Left cardiac atrium (tissue), 4 donors: ENCODE measurements around the gene BOC. TPM values are rescaled to one million over a fixed set of nuclear protein-coding genes. Genes with fewer than 3 reads are reported as not detected.

Source experiments
- ATAC-seq, 2 donors: fragments of 200-7000 bp; cut with Tn5 transposase; one replicate each; pipeline ENCODE4 v1.9.1; 2020; ENCODE audit warnings: mild to moderate bottlenecking in 2 of 2, moderate library complexity in 2 of 2
- DNase-seq: peaks from one replicate; pipeline ENCODE4 v3.0.0-alpha.2; 2020
- intact Hi-C, 2 donors: fragments of 100-400 bp; cut with DNase I; formaldehyde crosslinking; loops; one replicate each; pipeline versions ENCODE4 v1.14.1 to v1.15.1; 2022 to 2023
- total RNA-seq, 2 donors: library from RNA; stranded (reverse); fragmentation: NEBNext Ultra II Directional; extraction: Animal tissue kit (Norgen Biotek cat#: 25700); gene quantifications; one replicate each; pipeline ENCODE4 v1.2.1, GENCODE V29; 2021
- donor health status: DM: no; HTN: yes; CAD: no.
- donor health status: DM: no; HTN: yes; CAD: no; lungs with severe emphysema.
- donor health status: DM: yes; HTN: yes; CAD: no.
- donor health status: Dilated cardiomyopathy.

The BOC gene
- total RNA-seq, 2 donors from 2014 or later = 14.5 to 16.3 TPM

DNA sequence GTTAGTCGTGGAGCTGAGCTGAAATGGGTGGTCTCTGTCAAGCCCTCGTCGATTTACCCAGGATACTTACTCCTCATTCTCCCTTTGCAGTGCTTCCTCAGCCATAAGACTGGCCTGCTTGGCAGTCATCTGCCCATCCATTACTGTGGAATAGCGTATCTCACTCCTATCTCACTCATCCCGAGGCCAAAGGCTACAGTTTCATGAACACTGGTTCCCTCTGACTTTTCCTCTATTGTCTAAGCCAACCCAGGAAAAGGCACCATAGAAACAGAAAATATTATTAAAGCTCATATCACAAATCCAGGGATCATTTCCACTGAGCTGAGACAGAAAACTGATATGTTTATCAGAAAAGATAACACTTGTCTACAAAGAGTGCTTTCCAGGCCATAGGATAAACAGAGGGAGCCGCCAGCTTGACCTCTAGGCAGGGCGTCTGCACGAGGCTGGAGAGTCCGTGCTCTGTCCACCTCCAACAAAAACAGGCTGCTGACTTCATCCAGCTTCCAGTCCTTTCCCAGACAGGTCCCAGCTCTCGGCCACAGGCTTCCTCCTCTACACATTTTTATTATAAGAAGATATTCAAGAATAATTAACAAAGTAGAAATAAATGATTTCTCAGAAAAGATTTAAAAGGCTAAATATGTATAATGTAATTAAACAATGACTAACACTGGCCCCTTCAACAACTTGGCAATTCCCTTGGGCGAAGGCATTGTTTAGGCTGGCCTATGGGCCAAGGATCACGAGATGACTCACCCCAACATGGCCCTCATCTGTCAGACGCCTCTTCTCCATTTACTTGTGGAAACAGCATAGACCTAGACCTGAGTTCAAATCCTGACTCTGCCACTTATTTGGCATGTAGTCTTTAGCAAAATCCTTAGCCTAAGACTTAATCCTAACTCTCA lies 27.4 kb upstream of the BOC start:
- DNase-seq (peak; percentile 78), ATAC-seq (peak; percentile 19 to 96)
- intact Hi-C loops = no loop called here

- intact Hi-C loops = no loop called here
- DNase-seq (no peak), ATAC-seq (no peak)
Measured at GRCh38 chr3:113185194-113185835, 26.0 kb upstream of the BOC start.

GRCh38 chr3:113186566-113186965 lies 24.8 kb upstream of the BOC start:
- intact Hi-C loops = no loop called here
- no peak for DNase-seq
- no peak for ATAC-seq

- intact Hi-C loops = no loop called here
- ATAC-seq (peak; percentile 44 to 54), DNase-seq (peak; percentile 43)
Measured at GRCh38 chr3:113193288-113193687, 18.1 kb upstream of the BOC start.

GRCh38 chr3:113193719-113194118 lies 17.6 kb upstream of the BOC start:
- DNase-seq = no peak
- ATAC-seq = peak in 1 of 2 donors; percentile 16
- intact Hi-C loops = no loop called here

GRCh38 chr3:113194823-113195401 lies 16.4 kb upstream of the BOC start:
- intact Hi-C loops = no loop called here
- DNase-seq (no peak), ATAC-seq (no peak)

GRCh38 chr3:113200351-113200750 lies 11.0 kb upstream of the BOC start:
- ATAC-seq = no peak

DNA sequence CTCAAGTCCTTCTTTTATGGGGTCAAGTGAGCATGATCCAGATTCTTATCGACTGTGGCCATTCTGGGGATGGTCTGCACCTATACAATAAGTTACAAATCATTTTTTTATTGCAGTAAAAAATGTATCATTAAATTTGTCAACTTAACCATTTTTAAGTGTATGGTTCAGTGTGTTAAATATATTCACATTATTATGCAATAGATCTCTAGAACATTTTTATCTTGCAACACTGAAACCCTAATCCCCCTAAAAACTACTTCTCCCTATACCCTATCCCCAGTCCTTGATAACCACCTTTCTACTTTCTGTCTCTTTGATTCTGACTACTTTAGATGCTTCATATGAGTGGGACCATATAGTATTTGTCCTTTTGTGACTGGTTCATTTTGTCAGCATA lies 10.4 kb upstream of the BOC start:
- DNase-seq (no peak), ATAC-seq (no peak)
- intact Hi-C loops = no loop called here

More at GRCh38 chr3:113200351-113200750, 11.0 kb upstream of the BOC start:
- no peak for DNase-seq
- intact Hi-C loops = no loop called here

DNA sequence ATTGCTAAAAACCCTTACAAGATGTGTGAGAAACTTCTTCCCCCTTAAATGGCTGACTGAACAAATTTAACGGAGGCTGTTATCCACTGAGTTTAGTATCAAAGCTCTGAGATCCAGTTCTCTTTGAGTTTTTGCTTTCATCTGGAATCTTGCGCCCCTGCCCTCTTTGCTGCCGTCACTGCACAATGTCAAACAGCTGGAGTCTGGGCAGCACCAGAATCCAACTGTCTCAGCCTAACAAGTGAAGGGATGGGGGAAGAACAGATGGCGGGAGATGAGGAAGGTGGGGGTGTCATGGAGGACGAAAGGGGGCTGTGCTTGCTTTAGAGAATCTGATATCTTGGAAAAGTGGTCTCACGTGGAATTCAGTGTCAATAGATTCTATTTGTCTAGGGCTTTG lies 7.0 kb upstream of the BOC start:
- no peak for ATAC-seq
- no peak for DNase-seq
- intact Hi-C loops = no loop called here

DNA sequence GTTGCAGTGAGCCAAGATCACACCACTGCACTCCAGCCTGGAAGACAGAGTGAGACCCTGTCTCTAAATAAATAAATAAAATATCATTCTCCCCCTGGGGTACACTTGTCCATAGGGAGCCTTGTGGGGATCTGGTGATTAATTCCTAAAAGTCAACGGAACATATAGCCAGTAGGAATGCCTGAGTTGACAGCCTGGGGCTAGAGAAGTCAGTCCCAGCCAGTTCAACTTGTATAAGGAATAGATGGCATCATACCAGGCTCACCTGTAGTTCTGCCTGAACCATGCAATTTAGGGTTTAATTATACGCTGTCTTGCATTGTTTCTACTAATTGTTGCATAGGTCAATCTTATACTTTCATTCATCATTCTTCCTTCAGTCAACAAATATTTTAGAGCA lies 5.9 kb upstream of the BOC start:
- no peak for ATAC-seq
- intact Hi-C loops = no loop called here
- DNase-seq = no peak

- peak in 1 of 2 donors; percentile 33 for ATAC-seq
- DNase-seq = no peak
- intact Hi-C loops = loop anchor here in 1 of 2 donors (5.0 kb wide), 2 partner anchors 72 to 73 kb away; no protein-coding TSS in a partner anchor
Measured at GRCh38 chr3:113210604-113211329, 590 bp upstream of the BOC start.

DNA sequence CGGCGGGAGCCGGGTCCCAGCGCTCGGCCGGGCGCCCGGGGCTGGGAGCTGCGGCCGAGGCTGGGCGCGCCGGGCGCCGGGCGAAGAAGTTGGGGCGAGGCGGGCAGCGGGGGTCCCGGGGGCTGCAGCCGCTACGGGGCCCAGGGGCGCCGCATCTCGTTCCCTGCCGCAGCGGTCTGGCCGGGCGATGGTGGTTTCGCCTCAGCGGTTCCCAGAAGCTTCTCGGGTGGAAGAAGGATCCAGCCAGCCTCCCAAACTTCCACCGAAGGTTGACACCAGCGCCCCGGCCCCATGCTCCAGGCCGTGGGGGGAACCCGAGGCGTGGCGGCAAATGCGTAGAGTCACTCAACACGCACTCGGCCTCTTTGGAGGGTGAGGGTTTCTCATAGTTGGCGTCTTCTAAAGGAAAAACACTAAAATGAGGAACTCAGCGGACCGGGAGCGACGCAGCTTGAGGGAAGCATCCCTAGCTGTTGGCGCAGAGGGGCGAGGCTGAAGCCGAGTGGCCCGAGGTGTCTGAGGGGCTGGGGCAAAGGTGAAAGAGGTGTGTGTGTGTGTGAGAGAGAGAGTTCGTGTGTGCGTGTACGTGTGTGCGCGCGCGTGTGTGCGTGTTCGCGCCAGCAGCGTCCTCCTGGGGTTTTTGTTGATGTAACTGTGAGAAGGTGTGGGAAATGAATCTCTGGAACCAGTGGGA lies 940 bp downstream of the BOC start:
- intact Hi-C loops = loop anchor here in 1 of 2 donors (5.0 kb wide), 2 partner anchors 70 to 75 kb away; no protein-coding TSS in a partner anchor
- DNase-seq (peak; percentile 47), ATAC-seq (peak; percentile 20 to 38)

DNA sequence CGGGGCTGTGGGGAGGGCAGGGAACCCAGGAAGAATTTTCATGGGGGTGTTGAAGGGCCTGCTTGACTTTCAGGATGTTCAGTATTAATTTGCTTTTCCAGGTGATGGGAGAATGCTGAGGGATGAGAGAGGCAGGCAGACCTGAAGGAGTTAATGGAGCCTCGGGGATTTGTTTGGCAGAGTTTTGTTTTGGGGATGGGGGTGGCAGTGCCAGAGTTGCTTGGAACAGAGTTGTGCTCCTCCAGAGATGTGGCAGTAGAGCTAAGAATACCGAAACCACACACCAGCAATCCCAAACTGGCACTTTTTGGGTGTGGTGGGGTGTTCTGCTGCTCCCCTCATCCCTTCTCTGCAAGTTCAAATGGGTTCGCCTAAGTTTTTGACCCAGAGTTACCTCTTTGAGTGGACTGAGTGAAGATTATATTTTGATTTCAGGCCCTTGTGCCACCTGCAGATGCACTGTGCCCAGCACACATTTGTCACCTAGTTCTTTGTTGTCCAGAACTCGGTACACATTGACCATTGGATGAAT lies 1.6 kb downstream of the BOC start:
- ATAC-seq (no peak), DNase-seq (no peak)
- intact Hi-C loops = loop anchor here in 1 of 2 donors (5.0 kb wide), 2 partner anchors 69 to 76 kb away; no protein-coding TSS in a partner anchor

DNA sequence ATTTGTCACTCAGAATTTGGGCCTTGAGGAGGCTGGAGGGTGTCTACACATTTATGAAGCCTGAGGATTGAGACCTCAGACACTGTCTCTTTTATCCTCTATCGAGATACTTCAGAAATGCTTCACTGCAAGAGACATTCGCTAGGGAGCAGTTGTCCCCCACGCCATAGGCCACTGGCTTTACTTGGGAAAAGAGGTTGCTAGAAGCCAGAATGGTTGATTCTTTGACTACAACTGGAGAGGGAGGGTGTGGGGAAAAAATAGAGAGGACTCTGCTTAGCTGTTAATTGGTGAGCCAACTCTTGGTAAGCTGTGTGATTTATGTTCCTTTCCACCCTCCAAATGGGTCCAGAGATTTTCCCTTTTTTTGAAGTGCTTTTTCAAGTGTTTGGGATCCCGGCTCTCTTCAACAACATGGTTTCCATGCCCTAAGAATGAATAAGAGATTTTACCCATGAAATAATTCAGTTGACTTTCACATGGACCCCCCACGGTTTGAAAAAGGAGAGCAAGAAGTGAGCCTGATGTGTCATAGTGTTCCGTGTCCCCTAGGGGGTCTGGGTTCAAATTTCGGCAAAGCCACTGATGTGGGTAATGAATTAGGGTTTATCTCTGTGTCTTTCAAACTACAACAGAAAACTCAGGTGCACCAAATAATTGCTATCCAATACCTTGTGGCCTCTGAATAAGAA lies 2.7 kb downstream of the BOC start:
- intact Hi-C loops = loop anchor here in 1 of 2 donors (5.0 kb wide), 2 partner anchors 68 to 77 kb away; no protein-coding TSS in a partner anchor
- DNase-seq (no peak), ATAC-seq (no peak)

- intact Hi-C loops = loop anchor here in 1 of 2 donors (5.0 kb wide), 2 partner anchors 67 to 78 kb away; no protein-coding TSS in a partner anchor
- ATAC-seq (no peak), DNase-seq (no peak)
Measured at GRCh38 chr3:113214917-113215595, 3.7 kb downstream of the BOC start.

DNA sequence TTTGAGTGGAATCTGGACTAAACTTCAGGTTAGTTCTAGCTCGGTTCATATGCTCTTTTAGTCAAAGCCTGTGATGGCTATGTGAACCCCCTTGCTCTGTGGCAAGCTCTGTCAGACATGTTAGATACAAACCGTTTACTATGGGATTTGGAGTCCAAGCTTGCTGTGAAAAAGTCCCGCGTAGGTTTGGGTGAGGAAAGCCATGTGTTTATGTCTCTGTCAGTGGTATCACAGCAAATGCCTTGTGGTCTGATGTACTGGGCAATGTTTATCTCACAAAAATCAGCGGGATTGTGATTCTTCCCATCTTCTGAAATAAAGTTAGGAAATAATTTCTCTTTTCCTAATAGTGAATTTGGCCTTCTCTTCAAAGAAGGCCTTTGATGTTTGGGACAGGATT lies 5.0 kb downstream of the BOC start:
- DNase-seq (no peak), ATAC-seq (no peak)
- intact Hi-C loops = no loop called here

GRCh38 chr3:113218011-113218680 lies 6.8 kb downstream of the BOC start:
- DNase-seq (no peak), ATAC-seq (no peak)
- intact Hi-C loops = no loop called here
